Cerebellar nuclear complex (tissue), 1 donor: ENCODE data around the gene RGS7.
"Not testable (repeated sequence)": the region's sequence is repeated elsewhere in the genome, so short reads cannot be mapped to it uniquely, and the experiment has no call there.

Experiments
- DNase-seq, 2 experiments: peaks; one replicate each; lab custom pipeline; 2025; lab: John Stamatoyannopoulos, UW

The RGS7 gene

DNA sequence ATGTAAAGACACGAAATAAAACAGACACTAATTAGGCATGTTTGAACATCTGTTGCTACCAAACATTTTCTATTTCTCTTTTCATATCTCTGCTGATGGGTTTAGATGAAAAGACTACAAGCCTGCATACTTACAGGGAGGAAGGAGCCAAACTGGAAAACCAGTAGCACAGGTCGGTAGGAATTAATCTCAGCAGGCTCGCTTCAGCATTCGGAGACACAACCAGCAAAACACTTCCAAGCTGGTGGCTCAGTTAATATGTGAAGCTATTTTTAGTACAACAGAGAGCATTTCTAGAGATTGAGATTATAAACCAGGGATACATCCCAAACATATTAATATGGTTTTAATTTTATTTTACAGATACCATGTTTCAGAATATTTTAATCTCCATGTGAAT is 444.2 kb downstream of the RGS7 start:
- peak; percentile 13 to 42 for DNase-seq

DNA sequence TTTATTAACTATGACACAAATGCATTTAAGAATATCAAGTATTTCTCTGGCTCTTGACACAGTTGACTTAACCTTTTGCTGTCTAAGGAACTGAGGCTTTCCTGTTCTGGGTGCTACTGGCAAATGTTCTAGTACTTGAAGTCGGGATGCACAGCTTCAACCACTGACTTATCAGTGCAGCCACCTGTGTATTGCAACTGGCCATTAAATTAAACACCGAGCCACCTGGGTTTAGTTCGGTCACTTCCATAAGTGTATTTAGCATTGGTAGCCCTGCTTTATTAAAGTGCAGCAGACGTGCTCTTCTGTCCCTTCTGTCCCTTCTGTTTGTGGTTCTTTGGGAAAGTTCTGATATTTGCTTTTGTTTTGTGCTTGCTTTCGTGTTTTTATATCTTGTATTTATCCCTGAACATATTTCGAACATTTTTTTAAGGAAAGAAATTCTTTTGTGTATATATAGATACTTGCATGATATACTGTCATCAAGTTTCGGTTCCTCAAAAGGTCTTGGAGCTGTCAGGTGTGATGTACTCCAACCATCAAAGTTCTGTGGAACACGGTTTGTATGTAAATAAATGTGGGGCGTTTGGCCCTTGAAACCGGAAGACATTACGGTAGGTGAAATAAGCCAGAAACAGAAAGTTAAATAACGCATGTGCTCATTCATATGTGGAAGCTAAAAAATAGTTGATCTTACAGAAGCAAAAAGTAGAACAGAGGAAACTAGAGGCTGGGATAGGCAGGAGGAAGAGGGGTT is 447.1 kb downstream of the RGS7 start:
- DNase-seq: no peak

DNA sequence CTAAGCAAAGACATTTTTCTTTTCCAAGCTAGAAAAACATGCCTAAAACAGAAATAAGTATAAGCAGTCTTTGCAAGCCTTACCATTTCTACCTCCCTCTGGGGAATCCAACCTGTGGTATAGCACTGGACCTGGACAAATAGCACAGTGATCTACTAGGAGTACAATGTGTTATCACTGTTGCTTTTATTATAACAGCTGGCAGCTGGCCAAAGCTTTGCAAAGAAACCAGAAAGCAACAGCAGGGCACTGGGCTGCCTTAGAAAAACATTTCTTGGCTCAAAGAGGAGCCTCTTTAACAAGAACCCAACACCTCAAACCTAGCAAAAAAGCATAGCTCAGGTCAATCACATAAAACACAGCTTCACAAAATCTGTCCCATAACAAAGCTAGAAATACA is 450.5 kb downstream of the RGS7 start:
- DNase-seq: peak in 1 of 2 experiments; percentile 25

DNA sequence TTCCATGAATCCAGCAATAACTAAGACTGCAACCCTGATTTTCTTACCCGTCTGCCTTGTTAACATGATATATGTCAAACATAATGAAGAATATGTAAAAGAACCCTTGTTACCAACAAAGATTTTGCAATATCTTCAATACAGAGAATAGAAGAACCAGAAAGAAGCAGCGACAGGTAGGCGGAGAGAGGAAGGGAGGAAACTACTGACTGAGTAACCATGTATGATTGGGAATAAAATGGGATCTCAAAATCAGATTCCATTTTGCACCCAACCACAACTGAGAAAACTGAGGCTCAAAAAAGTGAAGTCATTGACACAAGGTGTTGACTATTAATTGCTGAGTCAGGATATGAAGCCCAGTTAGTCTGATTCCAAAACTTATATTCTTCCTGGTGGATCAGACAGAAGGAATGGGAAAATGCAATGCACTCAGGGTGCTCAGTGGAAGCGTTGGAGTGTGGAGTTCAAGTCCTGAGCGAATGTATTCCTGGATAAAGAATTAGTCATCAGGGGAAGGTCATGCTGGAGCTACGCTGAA is 451.7 kb downstream of the RGS7 start:
- no peak for DNase-seq

DNA sequence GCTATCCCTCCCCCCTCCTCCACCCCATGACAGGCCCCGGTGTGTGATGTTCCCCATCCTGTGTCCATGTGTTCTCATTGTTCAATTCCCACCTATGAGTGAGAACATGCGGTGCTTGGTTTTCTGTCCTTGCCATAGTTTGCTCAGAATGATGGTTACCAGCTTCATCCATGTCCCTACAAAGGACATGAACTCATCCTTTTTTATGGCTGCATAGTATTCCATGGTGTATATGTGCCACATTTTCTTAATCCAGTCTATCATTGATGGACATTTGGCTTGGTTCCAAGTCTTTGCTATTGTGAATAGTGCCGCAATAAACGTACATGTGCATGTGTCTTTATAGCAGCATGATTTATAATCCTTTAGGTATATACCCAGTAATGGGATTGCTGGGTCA is 461.6 kb downstream of the RGS7 start:
- DNase-seq: not testable (repeated sequence)

DNA sequence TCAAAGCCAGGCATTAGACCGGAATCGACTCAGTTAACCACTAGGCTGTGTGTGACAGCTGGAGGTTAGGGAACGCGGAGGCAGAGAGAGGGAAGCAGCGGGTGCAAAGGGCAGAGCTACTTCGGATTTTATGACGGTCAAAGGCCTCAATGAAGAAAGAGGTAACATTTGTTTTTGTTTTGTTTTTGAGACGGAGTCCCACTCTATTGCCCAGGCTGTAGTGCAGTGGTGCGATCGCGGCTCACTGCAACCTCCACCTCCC is 468.3 kb downstream of the RGS7 start:
- no peak for DNase-seq

DNA sequence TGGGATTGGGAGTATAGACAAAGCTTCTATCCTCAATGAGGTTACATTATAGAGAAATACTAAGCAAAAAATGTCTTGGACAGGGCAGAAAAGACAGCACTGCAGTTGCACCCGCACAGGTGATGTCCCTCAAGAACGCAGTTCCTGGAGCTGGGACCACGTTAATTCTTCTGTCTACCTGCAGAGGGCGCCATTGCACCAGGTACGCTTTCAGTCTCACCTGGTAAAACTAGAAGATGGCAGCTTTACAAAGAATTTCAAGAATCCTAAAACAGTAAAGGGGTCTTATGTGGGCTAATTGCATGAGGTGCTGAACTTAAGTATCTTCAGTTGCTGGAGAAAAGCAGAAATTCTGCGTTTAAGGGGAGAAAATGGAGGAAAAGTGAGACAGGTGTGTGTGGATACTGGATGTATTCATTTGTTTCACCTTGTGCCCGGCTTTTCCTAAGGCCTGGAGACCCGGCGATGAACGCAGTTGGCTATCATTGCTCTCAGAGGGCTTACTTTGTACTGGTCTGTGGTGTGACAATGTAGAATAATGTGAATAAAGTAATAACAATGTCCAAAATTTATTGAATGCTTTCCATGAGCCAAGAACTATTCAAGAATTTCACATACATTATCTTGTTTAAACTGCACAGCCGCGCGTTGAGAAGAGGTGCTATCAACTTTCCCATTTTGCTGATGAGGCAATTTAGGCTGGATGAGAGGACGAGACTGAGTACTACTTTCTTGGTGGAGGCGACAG is 468.8 kb downstream of the RGS7 start:
- peak in 1 of 2 experiments; percentile 45 for DNase-seq

DNA sequence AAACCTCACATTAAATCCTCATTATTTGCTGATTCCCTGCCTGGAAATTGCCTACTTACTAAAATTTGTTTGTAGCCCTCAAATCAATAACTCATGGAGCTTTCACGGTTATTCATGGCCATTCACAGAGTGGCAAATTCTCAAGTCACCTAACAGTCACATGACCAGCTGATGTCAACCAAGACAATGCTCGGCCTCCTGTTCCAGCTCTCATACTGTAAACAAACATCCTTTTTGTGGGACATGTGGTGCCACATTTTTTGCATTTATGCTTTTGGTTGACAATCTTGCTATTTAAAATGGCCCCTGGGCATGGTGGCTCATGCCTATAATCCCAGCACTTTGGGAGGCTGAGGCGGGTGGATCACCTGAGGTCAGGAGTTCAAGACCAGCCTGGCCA is 473.5 kb downstream of the RGS7 start:
- no peak for DNase-seq

DNA sequence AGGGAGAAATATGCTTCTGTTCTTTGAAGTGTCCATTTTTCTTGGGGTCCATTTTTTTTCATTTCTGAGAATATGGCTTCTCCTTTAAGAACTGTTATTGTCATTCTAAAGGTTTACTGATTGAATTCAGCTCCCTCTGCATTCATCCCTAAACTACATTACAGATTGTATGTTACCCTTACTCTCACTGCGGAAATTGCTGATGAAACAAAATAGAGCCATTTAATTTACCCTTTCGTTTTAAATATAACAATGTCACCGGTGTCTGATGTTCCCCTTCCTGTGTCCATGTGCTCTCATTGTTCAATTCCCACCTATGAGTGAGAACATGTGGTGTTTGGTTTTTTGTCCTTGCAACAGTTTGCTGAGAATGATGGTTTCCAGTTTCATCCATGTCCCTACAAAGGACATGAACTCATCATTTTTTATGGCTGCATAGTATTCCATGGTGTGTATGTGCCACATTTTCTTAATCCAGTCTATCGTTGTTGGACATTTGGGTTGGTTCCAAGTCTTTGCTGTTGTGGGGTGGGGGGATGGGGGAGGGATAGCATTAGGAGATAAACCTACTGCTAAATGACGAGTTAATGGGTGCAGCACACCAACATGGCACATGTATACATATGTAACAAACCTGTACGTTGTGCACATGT is 474.2 kb downstream of the RGS7 start:
- DNase-seq: not testable (repeated sequence)

DNA sequence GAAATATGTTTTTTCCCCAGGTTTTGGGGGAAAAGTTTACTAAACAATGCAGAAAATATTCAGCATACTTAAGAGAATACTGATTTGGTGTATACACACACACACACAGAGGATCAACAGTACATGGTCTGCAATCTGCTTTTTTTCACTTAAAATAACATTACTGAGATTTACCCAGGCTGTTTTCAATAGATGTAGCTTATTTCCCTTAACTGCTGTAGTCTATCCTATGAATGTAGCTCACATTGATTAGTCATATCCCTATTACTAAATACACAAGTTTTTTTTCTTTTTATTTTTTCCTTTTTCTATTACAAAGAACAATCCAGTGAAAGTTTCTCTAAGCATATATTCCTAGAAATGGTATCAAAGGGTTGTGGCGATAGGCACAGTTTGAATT is 478.4 kb downstream of the RGS7 start:
- DNase-seq: no peak

DNA sequence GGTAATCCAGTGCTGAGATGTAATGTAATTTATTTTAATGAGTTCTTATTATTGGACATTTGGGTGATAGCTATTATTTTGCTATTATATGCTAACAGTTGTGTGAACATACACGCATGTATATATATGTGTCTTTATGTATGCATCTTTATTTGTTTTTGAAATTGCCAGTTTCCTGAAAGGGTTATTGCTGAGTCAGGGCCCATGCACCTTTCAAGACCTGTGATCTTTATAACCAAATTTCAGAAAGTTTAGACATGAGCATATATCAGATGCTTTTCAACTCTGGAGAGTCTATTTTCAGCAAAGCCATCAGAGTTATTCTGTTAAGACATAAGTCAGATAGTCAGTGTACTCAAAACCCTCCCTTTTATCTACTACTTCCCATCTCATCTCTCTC is 479.4 kb downstream of the RGS7 start:
- DNase-seq: no peak

DNA sequence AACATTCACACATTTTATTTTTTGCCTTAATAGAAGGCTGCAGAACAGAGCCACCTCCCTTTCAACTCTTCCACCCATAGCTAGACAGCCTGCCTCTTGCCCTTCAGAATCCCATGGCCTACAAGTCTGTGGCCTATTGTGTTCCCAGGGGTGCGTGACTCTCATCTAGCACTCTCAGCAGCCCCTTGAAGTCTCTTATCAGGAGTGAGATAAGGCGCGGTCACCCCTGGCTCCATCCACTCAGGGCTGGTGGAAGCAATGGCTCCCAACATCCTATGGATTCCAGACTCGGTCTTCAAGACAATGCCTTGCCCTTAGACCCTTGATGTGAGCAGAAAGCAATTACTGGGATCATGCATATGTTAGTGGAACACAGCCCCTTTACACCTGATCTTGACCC is 480.9 kb downstream of the RGS7 start:
- DNase-seq: no peak

DNA sequence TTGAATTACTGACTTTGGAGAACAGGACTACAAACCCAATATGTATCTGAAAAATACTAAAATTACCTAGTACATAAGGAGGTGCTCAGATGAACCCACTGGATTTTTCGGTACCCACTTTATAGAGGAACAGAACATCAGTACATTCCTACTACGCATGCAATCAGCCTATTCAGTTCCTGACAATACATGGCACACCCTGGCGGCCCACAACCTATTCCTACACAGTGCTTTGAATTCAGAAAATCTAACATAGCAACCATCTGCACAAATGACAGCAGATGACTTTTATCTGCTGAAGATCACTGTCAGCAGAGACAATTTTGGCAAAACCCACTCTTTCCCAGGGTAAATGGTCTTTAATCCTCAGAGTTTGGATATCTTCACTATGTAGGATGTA is 487.9 kb downstream of the RGS7 start:
- no peak for DNase-seq

DNA sequence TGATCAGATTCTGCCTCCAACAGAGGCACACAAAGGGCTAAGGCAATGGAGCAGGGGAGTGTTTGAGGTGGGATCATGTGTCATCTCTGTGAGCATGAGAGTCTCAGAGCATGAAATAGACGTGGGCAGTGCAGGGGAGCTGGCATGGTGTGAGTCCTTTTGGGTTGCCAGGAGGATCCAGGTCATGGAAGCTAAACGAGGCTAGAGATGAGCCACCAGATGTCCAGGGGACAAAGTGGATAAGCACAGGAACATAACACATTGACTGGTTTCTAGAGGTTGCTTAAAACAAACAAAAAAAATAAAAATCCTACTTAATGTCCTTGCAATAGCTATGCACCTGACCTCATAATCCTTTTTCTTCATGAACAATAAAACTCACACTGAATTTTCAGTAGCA is 490.3 kb downstream of the RGS7 start:
- DNase-seq: no peak

DNA sequence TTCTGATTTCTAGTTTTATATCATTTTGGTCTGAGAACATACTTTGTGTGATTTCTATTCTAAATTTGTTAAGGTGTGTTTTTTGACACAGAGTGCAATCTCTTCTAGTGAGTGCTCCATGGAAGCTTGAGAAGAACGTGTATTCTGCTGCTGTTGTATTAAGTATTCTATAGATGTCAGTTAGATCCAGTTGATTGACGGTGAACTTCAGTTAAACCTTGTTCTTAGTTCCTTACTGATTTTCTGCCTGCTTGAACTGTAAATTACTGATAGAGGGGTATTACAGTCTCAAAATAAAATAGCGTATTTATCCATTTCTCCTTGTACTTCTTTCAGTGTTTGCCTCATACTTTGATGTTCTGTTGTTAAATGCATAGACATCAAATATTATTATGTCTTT is 497.0 kb downstream of the RGS7 start:
- no peak for DNase-seq

DNA sequence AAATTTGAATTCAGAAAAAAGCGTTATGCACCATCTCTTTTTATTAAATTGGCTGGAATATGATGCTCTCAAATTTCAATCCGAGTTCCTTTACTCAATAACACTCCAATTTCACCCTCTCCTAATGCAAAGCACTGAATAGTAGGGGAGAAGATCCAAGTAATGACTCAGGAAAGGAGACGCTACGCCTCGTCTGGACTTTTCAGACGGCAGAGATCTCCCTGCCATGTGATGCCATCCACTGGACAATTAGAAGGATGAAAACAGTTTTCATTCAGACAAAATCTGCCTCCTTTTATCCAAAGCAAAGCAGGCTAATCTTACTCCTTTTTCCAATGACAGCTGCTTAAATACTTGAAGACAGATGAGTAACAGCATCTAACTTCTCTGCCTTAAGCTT is 502.6 kb downstream of the RGS7 start:
- no peak for DNase-seq

DNA sequence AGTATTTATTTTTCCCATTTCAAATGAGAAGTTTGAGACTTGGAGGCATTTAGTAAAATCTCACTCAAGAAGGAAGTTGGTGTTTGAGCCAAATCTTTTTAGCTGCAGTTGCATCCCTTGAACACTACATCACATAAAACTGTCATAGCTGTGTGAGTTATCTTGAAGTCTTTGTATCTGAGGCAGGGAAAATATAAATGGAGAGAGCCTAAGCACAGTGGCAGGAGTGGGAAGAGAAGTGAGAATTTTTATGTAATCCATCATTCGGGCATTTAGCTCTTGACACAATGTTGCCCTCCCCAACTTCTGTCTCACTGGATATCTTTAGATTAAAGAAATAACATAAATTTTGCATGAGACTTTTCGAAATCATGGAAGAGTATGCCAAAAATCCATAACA is 509.7 kb downstream of the RGS7 start:
- no peak for DNase-seq

DNA sequence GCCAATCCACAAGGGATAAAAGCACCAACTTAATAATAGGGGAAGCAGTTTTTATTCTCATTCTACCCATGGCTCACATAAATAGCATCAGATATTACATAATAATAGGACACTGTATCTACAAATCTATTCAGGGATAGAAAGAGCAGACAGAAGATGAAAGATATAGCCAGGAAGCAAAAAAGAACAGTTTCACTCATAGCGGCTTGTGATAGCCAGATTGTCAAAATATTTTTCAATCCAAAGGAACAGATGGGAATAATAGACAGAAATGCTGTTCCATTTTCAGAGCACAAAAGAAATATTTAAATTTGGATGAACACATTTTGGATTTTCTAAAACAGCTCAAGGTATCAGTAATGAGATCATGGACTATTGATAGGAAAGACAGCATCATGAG is 512.5 kb downstream of the RGS7 start:
- peak in 1 of 2 experiments; percentile 61 for DNase-seq

DNA sequence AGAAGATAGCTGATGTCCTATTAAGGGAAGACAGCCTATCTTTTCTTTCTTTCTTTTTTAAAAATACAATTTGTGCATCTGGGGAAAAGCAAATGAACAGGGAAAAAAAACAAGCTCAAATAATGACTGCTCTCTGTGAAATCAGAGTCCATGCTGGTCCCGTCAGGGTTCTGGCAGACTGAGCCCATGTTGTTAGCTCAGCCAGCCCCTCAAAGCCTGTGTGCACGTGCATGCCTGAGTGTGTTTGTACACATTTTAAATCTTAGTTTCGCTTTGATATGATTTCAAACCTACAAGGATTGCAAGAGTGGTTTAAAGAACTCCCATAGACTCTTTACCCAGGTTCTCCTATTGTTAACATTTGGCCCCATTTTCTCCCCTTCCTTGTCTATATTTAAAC is 513.2 kb downstream of the RGS7 start:
- peak; percentile 13 to 58 for DNase-seq

DNA sequence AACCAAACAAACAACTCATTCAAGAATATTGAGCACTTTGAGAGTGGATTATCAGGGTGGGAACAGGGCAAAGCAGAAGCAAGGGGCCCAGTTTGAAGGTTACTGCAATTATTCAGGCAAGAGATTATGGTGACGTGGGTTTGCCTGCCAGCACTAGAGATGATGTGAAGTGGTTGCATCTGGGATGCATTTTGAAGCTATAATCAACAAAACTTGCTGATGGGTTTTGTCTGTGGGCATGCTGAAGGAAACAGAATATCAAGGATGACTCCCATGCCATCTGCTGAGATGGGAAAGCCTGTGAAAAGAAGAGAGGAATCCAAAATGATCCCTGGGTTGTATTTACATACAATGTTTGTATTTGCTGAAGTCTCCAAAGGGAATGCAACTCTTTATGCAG is 520.7 kb downstream of the RGS7 start:
- DNase-seq: no peak

DNA sequence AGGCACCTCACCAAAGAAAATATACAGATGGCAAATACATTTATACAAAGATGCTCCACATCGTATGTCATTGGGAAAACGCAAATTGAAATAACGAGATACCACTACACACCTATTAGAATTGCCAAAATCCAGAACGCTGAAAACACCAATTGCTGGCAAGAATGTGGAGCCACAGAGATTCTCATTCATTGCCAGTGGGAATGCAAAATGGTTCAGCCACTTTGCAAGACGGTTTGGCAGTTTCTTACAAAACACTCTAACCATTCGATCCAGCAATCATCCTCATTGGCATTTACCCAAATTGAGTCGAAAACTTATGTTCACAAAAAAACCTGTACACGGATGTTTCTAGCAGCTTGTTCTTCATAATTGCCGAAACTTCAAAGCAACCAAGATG is 521.7 kb downstream of the RGS7 start:
- DNase-seq: no peak

DNA sequence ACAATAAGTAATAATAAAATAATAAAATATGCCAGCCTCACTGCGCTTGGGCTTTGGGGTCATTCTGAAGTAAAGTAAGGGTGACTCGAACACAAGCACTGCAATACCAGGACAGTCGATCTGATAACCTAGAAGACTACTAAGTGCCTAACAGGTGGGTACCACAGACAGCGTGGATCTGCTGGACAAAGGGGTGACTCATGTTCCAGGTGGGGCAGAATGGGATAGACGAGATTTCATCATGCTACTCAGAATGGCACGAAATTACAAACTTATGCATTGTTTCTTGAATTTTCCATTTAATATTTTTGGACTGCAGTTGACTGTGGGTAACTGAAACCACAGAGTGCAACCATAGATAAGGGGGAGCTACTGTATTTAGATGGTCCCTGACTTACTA is 523.9 kb downstream of the RGS7 start:
- DNase-seq: no peak

DNA sequence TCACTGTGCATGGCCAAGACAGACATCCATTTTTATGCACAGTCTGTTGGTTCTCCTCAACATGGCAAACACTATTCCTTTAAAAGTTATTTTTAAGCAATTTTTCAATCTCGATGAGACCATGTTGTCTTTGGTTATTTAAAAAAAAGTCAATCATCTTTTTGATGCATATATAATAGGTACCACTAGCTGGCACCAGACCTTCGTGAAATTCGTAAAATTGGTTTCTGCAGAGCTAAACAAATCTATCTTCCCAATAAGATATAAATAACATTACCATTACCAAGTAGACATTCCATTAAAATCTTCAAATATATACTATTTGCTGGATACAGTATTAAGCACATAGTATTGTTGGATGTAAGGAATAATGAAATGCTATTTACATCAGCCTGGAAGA is 525.1 kb downstream of the RGS7 start:
- DNase-seq: no peak
